NB4 (cell line): ENCODE data around the gene BPIFB6.

Source experiments
- MYC ChIP-seq: IDR thresholded peaks from 2 replicates; pipeline ENCODE4 v1.6.1; 2011; ENCODE audit warnings: low read depth, low read length
- POLR2A ChIP-seq: IDR thresholded peaks from 2 replicates; pipeline ENCODE4 v1.6.1; 2011; ENCODE audit warnings: mild to moderate bottlenecking; ENCODE audit not compliant: insufficient read length; ENCODE audit errors: extremely low read depth
- TF ChIP-seq, protein P1 (sequence below): IDR thresholded peaks from one replicate; pipeline ENCODE4 v1.5.1; 2012; ENCODE audit warnings: low read depth, low read length
- TF ChIP-seq, protein P2 (sequence below): IDR thresholded peaks from 2 replicates; pipeline ENCODE4 v1.6.1; 2011; ENCODE audit warnings: low read depth, low read length

DNA sequence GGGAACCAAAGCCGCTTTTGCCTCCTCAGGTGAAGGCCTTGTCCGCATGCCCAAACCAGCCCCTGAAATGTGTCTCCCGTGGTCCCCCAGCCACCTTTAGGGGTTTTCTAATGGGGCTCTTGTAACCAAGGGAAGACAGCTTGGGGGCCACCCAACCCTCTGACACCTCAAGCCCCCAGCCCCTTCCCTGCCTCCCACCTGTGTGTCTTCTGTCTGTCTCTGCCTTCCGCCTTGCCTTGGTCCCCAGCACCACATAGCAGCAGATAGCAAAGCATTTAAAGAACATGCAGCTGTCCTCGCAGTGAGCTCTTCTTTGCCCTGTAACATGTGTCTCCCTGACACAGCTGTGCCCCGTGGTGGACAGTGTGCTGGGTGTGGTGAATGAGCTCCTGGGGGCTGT lies 31.8 kb downstream of the BPIFB6 start:
- TF ChIP-seq, protein P1, sequence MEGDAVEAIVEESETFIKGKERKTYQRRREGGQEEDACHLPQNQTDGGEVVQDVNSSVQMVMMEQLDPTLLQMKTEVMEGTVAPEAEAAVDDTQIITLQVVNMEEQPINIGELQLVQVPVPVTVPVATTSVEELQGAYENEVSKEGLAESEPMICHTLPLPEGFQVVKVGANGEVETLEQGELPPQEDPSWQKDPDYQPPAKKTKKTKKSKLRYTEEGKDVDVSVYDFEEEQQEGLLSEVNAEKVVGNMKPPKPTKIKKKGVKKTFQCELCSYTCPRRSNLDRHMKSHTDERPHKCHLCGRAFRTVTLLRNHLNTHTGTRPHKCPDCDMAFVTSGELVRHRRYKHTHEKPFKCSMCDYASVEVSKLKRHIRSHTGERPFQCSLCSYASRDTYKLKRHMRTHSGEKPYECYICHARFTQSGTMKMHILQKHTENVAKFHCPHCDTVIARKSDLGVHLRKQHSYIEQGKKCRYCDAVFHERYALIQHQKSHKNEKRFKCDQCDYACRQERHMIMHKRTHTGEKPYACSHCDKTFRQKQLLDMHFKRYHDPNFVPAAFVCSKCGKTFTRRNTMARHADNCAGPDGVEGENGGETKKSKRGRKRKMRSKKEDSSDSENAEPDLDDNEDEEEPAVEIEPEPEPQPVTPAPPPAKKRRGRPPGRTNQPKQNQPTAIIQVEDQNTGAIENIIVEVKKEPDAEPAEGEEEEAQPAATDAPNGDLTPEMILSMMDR: no peak
- TF ChIP-seq POLR2A (no peak), MYC (no peak)
- TF ChIP-seq, protein P2, sequence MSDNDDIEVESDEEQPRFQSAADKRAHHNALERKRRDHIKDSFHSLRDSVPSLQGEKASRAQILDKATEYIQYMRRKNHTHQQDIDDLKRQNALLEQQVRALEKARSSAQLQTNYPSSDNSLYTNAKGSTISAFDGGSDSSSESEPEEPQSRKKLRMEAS: no peak
